B cell (primary cell): ENCODE data around the gene EBLN1. TPM values are rescaled to one million over a fixed set of nuclear protein-coding genes. Genes with fewer than 3 reads are reported as not detected.

Experiments used
- ATAC-seq: fragments of 200-7000 bp; cut with Tn5 transposase; one replicate; pipeline ENCODE4 v1.10.0; 2021; ENCODE audit warnings: low read depth, mild to moderate bottlenecking, moderate number of reproducible peaks, moderate library complexity
- CTCF ChIA-PET: fragments of 350-600 bp; sonication (Branson Sonifier 250); formaldehyde crosslinking; loops from one replicate; lab custom pipeline; 2021; ENCODE audit warnings: antibody characterized with exemption, inconsistent platforms; lab: Charles Lee
- POLR2A ChIA-PET: fragments of 350-600 bp; sonication (Branson Sonifier 250); formaldehyde crosslinking; loops from one replicate; lab custom pipeline; 2021; ENCODE audit warnings: antibody characterized with exemption; lab: Charles Lee
- DNase-seq: peaks from one replicate; pipeline ENCODE4 v3.0.0; 2013
- H2AFZ ChIP-seq: 2 replicates; pipeline ENCODE4 v1.6.1; 2012; ENCODE audit warnings: mild to moderate bottlenecking, low read depth, low read length; ENCODE audit not compliant: insufficient read depth, poor library complexity, severe bottlenecking
- H3K27ac ChIP-seq, 2 donors: 1 replicate in 1 of 2; 2 replicates in 1 of 2; pipeline ENCODE4 v1.5.1; 2012 to 2013; ENCODE audit warnings: low read length in 2 of 2, mild to moderate bottlenecking in 2 of 2, moderate library complexity in 1 of 2
- H3K27me3 ChIP-seq, 4 experiments: fragments of 200-600 bp in 1 of 4; sonication (generic) in 1 of 4; replicated peaks in 1 of 4; 1 replicate in 2 of 4; 2 replicates in 2 of 4; pipeline versions ENCODE4 v1.6.1 to v1.7.0; 2013 to 2016; ENCODE audit warnings: low read length in 3 of 4, mild to moderate bottlenecking in 2 of 4, mixed read lengths in 1 of 4, moderate library complexity in 1 of 4; ENCODE audit not compliant: insufficient read depth in 4 of 4, control insufficient read depth in 3 of 4; ENCODE audit errors: control extremely low read depth in 1 of 4
- H3K36me3 ChIP-seq, 2 experiments: replicated peaks in 1 of 2; 1 replicate in 1 of 2; 2 replicates in 1 of 2; pipeline versions ENCODE4 v1.6.1 to v1.7.1; 2013; ENCODE audit warnings: low read length in 1 of 2; ENCODE audit not compliant: insufficient read depth in 2 of 2, control insufficient read depth in 1 of 2; ENCODE audit errors: control extremely low read depth in 1 of 2, extremely low read depth in 1 of 2
- H3K4me1 ChIP-seq, 2 donors: fragments of 200-600 bp in 1 of 2; sonication (generic) in 1 of 2; 1 replicate in 1 of 2; 2 replicates in 1 of 2; pipeline versions ENCODE4 v1.5.1 to v1.6.1; 2013 to 2017; ENCODE audit warnings: low read length in 2 of 2; ENCODE audit not compliant: control insufficient read depth in 2 of 2, insufficient read depth in 2 of 2
- H3K4me2 ChIP-seq: replicated peaks from 2 replicates; pipeline ENCODE3; 2012; ENCODE audit warnings: mild to moderate bottlenecking, low read depth, low read length; ENCODE audit not compliant: poor library complexity, severe bottlenecking
- H3K4me3 ChIP-seq, 5 experiments: fragments of 200-600 bp in 1 of 5; sonication (generic) in 1 of 5; 1 replicate in 3 of 5; 2 replicates in 2 of 5; pipeline versions ENCODE4 v1.5.1 to v1.7.0; 2011 to 2016; ENCODE audit warnings: low read length in 4 of 5, mild to moderate bottlenecking in 4 of 5, low read depth in 2 of 5, control low read depth in 1 of 5, moderate library complexity in 1 of 5; ENCODE audit not compliant: insufficient read depth in 1 of 5; ENCODE audit errors: control extremely low read depth in 1 of 5, extremely low read depth in 1 of 5
- H3K79me2 ChIP-seq: fragments of 200-600 bp; sonication (generic); one replicate; pipeline ENCODE4 v1.6.0; 2016; ENCODE audit warnings: low read length; ENCODE audit not compliant: control insufficient read depth, insufficient read depth
- H3K9ac ChIP-seq: fragments of 200-600 bp; sonication (generic); 2 replicates; pipeline ENCODE4 v1.6.1; 2017; ENCODE audit warnings: mild to moderate bottlenecking, low read length, moderate library complexity
- H3K9me3 ChIP-seq, 3 donors: one replicate each; pipeline versions ENCODE4 v1.6.1 to v1.7.1; 2013; ENCODE audit warnings: low read length in 2 of 3; ENCODE audit not compliant: control insufficient read depth in 2 of 3, insufficient read depth in 1 of 3; ENCODE audit errors: control extremely low read depth in 1 of 3
- H4K20me1 ChIP-seq: 2 replicates; pipeline ENCODE4 v1.6.0; 2012; ENCODE audit warnings: mild to moderate bottlenecking, low read length; ENCODE audit not compliant: insufficient read depth, control insufficient read depth, poor library complexity, severe bottlenecking
- H3K27ac Mint-ChIP-seq: one replicate; pipeline ENCODE4 v1.8.0; 2021; ENCODE audit warnings: mixed read lengths
- H3K27me3 Mint-ChIP-seq: one replicate; pipeline ENCODE4 v1.8.0; 2021; ENCODE audit warnings: mixed read lengths
- H3K4me1 Mint-ChIP-seq: one replicate; pipeline ENCODE4 v1.8.0; 2021; ENCODE audit warnings: mixed read lengths
- H3K4me3 Mint-ChIP-seq: one replicate; pipeline ENCODE4 v1.8.0; 2021; ENCODE audit warnings: mixed read lengths
- H3K9me3 Mint-ChIP-seq: one replicate; pipeline ENCODE4 v1.8.0; 2022; ENCODE audit warnings: mixed read lengths; ENCODE audit not compliant: insufficient read depth
- EZH2 ChIP-seq: IDR thresholded peaks from 2 replicates; pipeline ENCODE4 v1.6.1; 2012; ENCODE audit warnings: borderline replicate concordance, low read depth, mild to moderate bottlenecking, moderate library complexity, low read length; ENCODE audit not compliant: insufficient read depth, poor library complexity, severe bottlenecking
- WGBS: methylation state at CpG from one replicate; pipeline ENCODE4 v1.1.5; 2013; ENCODE audit warnings: missing lambda C conversion rate; ENCODE audit not compliant: insufficient coverage; 5-methylcytosine and 5-hydroxymethylcytosine counted together
- intact Hi-C: fragments of 100-400 bp; cut with micrococcal nuclease; formaldehyde crosslinking; loops from one replicate; pipeline ENCODE4 v1.10.0; 2022
- polyA plus RNA-seq: library from polyadenylated mRNA; depleted of rRNA; stranded (reverse); fragments of >200 nt; gene quantifications from 2 replicates; pipeline ENCODE4 v1.2.3, GENCODE V29; 2012
- total RNA-seq, 2 donors: library from RNA; stranded (reverse); fragments of 120-200 nt in 1 of 2; gene quantifications; 1 replicate in 1 of 2; 2 replicates in 1 of 2; pipeline versions ENCODE4 v1.2.3 to v1.2.4, GENCODE V29; 2013 to 2022
- TF ChIP-seq, protein P1 (sequence below): fragments of 200-600 bp; IDR thresholded peaks from one replicate; pipeline ENCODE4 v1.8.0; 2022; ENCODE audit warnings: antibody characterized with exemption, mild to moderate bottlenecking

Gene EBLN1
- total and polyA plus RNA-seq, 2 donors (not counting 1 experiment from before 2014, with no cell fraction given): not detected

DNA sequence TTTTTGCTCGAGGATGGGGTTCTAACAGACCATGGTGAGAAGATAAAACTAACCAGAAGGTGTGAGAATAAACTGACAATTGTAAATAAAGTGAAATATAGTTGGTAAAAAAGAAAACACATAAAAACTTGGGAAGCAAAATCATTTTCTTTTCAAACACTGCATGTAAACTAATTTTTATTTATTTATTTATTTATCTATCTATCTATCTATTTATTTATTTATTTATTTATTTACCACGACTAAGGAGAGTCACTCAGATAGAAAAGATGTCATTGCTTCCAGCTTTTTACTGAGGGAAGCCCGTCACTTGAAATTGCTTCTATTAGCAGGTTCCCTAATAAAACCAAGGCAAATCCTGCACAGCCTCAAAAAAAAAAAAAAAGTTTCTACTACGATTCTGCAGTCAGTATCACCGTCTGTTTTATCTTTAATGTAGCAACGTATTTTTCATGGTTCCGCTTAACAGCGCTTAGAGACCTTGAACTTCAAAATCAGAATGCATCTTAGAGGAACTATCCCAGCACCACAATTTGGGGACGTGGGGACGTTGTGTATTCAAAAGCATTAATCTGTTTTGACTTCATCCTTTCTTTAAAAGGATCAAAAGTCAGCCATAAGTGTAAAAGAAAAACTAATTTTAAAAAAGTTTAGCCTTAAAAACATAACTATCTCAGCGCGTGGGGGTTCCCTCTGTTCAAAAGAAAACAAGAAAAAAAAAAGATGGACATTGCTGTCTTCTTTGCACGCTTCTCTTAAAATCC lies 33.3 kb upstream of the EBLN1 start:
- peak overlapping the region; percentile 87 for H3K9ac ChIP-seq
- peaks cover 9 to 15% of the 10 kb centered on the region in 2 donors for H3K4me1 ChIP-seq
- no peaks in the 10 kb centered on the region for H3K9me3 ChIP-seq
- peak overlapping the region; percentile 77 to 95 (median 86) for H3K4me3 ChIP-seq
- ATAC-seq (no peak), DNase-seq (peak; percentile 63)
- peak overlapping the region; percentile 97 for H3K4me3 Mint-ChIP-seq
- no peaks in the 10 kb centered on the region for H3K27me3 ChIP-seq
- intact Hi-C loops: loop anchor here (1.0 to 10.0 kb wide), 5 partner anchors 226 to 1184 kb away; partner anchors contain the start of genes DNAJC1, OTUD1 and PIP4K2A
- TF ChIP-seq, protein P1, sequence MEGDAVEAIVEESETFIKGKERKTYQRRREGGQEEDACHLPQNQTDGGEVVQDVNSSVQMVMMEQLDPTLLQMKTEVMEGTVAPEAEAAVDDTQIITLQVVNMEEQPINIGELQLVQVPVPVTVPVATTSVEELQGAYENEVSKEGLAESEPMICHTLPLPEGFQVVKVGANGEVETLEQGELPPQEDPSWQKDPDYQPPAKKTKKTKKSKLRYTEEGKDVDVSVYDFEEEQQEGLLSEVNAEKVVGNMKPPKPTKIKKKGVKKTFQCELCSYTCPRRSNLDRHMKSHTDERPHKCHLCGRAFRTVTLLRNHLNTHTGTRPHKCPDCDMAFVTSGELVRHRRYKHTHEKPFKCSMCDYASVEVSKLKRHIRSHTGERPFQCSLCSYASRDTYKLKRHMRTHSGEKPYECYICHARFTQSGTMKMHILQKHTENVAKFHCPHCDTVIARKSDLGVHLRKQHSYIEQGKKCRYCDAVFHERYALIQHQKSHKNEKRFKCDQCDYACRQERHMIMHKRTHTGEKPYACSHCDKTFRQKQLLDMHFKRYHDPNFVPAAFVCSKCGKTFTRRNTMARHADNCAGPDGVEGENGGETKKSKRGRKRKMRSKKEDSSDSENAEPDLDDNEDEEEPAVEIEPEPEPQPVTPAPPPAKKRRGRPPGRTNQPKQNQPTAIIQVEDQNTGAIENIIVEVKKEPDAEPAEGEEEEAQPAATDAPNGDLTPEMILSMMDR: no peak
- no peak for TF ChIP-seq EZH2
- peak overlapping the region; percentile 85 for H3K4me2 ChIP-seq
- H3K27me3 Mint-ChIP-seq: no peaks in the 10 kb centered on the region
- ChIA-PET CTCF (no interaction called here), POLR2A (interaction anchor here (0.7 kb wide), 1 partner anchor 461 kb away, joined by 5 read pairs; no protein-coding TSS in a partner anchor)
- H3K9me3 Mint-ChIP-seq: no peaks in the 10 kb centered on the region
- H3K4me1 Mint-ChIP-seq: peaks cover 28% of the 10 kb centered on the region
- H3K27ac Mint-ChIP-seq: peak overlapping the region; percentile 100
- H2AFZ ChIP-seq: peak overlapping the region; percentile 95
- H3K27ac ChIP-seq: peak overlapping the region; percentile 95 to 97
- WGBS: 0% methylated on average over 4 of the region's 13 CpGs
- no peaks in the 10 kb centered on the region for H3K79me2 ChIP-seq
- no peaks in the 10 kb centered on the region for H3K36me3 ChIP-seq
- H4K20me1 ChIP-seq: no peaks in the 10 kb centered on the region

DNA sequence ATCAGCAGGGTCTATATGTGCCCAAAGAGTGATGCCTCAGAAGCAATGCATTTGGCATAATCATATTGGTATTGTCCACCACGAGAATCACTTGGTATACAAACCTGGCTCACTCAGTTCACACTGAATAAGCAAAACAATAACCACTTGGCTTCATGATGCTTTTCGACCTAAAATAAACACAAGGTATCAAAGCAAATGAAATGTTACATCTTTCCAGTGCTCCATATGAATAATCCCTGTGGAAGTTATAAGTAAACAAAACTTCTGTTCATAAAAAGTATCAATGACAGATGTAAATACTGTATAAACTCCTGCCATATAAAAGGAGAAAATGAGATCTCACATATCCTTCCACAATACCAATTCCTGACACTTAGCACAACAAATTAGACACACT lies 29.8 kb upstream of the EBLN1 start:
- WGBS: 100% methylated on average over 1 of the region's 2 CpGs
- H3K9me3 Mint-ChIP-seq: no peaks in the 10 kb centered on the region

More for the DNA sequence above, 29.8 kb upstream of the EBLN1 start:
- Mint-ChIP-seq H3K4me3 (no peak overlapping the region), H3K4me1 (peaks cover 14% of the 10 kb centered on the region), H3K27me3 (no peaks in the 10 kb centered on the region), H3K27ac (no peak overlapping the region)
- Histone ChIP-seq H3K4me2 (no peak overlapping the region), H3K27ac (no peak overlapping the region), H3K36me3 (no peaks in the 10 kb centered on the region), H3K79me2 (no peaks in the 10 kb centered on the region), H4K20me1 (no peaks in the 10 kb centered on the region), H3K9me3 (no peaks in the 10 kb centered on the region), H2AFZ (no peak overlapping the region), H3K4me3 (no peak overlapping the region), H3K4me1 (peaks cover 0 to 4% of the 10 kb centered on the region in 2 donors), H3K9ac (no peak overlapping the region), H3K27me3 (no peaks in the 10 kb centered on the region)
- ChIA-PET CTCF (no interaction called here), POLR2A (no interaction called here)
- intact Hi-C loops: no loop called here
- TF ChIP-seq EZH2: no peak
- TF ChIP-seq, protein P1: no peak
- no peak for ATAC-seq
- no peak for DNase-seq
